H1 (cell line): ENCODE results near the gene COL1A1. TPM values are rescaled to one million over a fixed set of nuclear protein-coding genes. Genes with fewer than 3 reads are reported as not detected.

Source experiments
- ATF3 ChIP-seq: IDR thresholded peaks from 2 replicates; pipeline ENCODE4 v1.6.1; 2011; ENCODE audit warnings: low read depth, mild to moderate bottlenecking, low read length; ENCODE audit not compliant: insufficient read depth
- BRCA1 ChIP-seq: IDR thresholded peaks from 2 replicates; pipeline ENCODE4 v1.6.1; 2012; ENCODE audit warnings: low read depth, low read length, improper control_type of control experiment
- CHD2 ChIP-seq: IDR thresholded peaks from 2 replicates; pipeline ENCODE4 v1.6.1; 2012; ENCODE audit warnings: low read length, improper control_type of control experiment
- HDAC6 ChIP-seq: IDR thresholded peaks from one replicate; pipeline ENCODE4 v1.7.1; 2012; ENCODE audit warnings: low read depth, mild to moderate bottlenecking, inconsistent platforms, low read length, moderate library complexity
- JUND ChIP-seq: IDR thresholded peaks from 2 replicates; pipeline ENCODE4 v1.6.1; 2011; ENCODE audit warnings: mild to moderate bottlenecking, improper control_type of control experiment, low read length
- RAD21 ChIP-seq, 2 experiments: IDR thresholded peaks in 1 of 2; conservative IDR thresholded peaks in 1 of 2; 2 replicates each; pipeline ENCODE4 v1.6.1; 2011; ENCODE audit warnings: low read depth in 2 of 2, low read length in 2 of 2, improper control_type of control experiment in 1 of 2, inconsistent platforms in 1 of 2, mild to moderate bottlenecking in 1 of 2, moderate library complexity in 1 of 2
- SIN3A ChIP-seq, 2 experiments: IDR thresholded peaks in 1 of 2; conservative IDR thresholded peaks in 1 of 2; 2 replicates each; pipeline ENCODE4 v1.6.1; 2011 to 2012; ENCODE audit warnings: low read length in 2 of 2, improper control_type of control experiment in 1 of 2, low read depth in 1 of 2, mild to moderate bottlenecking in 1 of 2
- SP1 ChIP-seq: IDR thresholded peaks from 2 replicates; pipeline ENCODE4 v1.6.1; 2011; ENCODE audit warnings: low read depth, low read length
- SUZ12 ChIP-seq: fragments of 200-600 bp; sonication (generic); IDR thresholded peaks from 2 replicates; pipeline ENCODE4 v1.6.1; 2012; ENCODE audit warnings: mild to moderate bottlenecking, inconsistent platforms, low read length, moderate library complexity, mixed read lengths
- polyA plus RNA-seq, 7 experiments: library from polyadenylated mRNA; depleted of rRNA in 3 of 7; stranded (reverse) in 5 of 7; unstranded in 2 of 7; fragments of >200 nt in 5 of 7; fragments of 200-250 nt in 2 of 7; gene quantifications; 1 replicate in 5 of 7; 2 replicates in 1 of 7; 4 replicates in 1 of 7; pipeline versions ENCODE4 v1.2.1 to v1.2.3, GENCODE V29; 2011 to 2013; ENCODE audit warnings: missing spikeins in 2 of 7, mixed read lengths in 2 of 7
- total RNA-seq: library from RNA; stranded (reverse); fragmentation: NEBNext Ultra II Directional; extraction: Animal tissue kit (Norgen Biotek cat#: 25700); gene quantifications from 2 replicates; pipeline ENCODE4 v1.2.1, GENCODE V29; 2021

The COL1A1 gene
- total and polyA plus RNA-seq, 2 of the 8 experiments (the other 6 are each of a cell fraction or from before 2014, with no cell fraction given) = 14.1 to 80.4 TPM

GRCh38 chr17:50150354-50151040 lies 50.9 kb downstream of the COL1A1 start, which contains the start of gene PPP1R9B (continued):
- TF ChIP-seq ATF3 (no peak), HDAC6 (no peak), SP1 (no peak), SUZ12 (no peak), SIN3A (conservative IDR thresholded peaks at IDR 0.05 in 1 of 2, IDR thresholded peaks at IDR 0.05 in 1 of 2; ENCODE audit: low read depth in 1 of 2, low read length in 2 of 2) (peak in 1 of 2 experiments; percentile 20; a peak in 1 of 4 replicates), RAD21 (IDR thresholded peaks at IDR 0.05 in 1 of 2, conservative IDR thresholded peaks at IDR 0.05 in 1 of 2; ENCODE audit: low read depth in 2 of 2, low read length in 2 of 2) (no peak), JUND (no peak), CHD2 (no peak), BRCA1 (no peak)
- TF ChIP-seq, all 59 proteins: peak for 2
